Measurements from ENCODE around the gene OR2C1.

Gene OR2C1

GRCh38 chr16:3400446-3400778, 44.7 kb downstream of the OR2C1 start:
- DNase-seq (ENCODE audit: low spot score) = no peak

DNA sequence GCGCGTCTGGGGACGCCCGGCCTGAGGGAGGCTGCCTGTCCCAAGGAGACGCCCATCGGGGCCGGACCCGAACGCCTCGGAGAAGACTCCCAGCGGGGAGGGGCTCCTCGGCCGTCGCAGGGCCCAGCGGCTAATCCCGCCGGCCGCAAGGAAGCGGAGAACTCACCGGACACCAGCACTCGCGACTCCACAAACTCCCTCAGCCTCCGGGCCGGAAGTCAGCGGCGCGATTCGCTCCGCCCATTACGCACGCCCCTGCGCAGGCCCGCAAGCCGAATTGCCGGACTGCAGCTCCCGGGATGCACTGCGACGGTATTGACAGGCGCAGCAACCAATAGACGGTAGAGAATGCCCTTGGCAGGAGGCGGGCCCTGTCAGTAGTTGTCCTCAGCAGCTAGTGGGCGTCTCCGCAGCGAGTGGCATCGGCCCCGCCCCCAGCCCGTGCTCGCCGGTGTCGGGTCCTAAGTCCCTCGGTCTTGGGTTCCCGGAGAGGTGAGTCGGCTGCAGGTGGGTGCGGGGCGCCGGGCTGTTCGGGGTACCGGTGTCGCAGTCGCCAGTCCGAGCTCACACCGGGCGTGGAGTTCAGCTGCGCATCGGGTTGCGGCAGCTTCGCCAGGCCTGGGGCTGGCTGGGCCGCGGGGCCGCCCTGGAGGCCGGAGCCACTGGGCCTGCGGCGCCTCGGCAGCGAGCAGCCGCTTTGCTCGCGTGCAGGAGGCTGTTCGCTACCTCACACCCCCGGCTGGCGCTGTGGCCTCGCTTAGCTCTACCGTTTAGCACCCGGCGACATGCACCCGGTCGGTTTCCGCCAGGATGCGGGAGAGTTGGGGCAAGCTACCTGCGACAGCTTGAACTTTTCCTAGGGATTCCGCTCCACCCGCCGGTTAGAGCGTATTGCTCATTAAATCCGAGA, 45.3 kb downstream of the OR2C1 start, which contains the start of the genes ZNF174 and ZSCAN32:
Gene ZNF174 (plus strand): TSS at position 437 of the 910 bp plus-strand sequence. CDS start 790 bp downstream, outside the sequence.
Gene ZSCAN32 (minus strand): TSS at position 226 of the 910 bp plus-strand sequence. CDS start 3,447 bp downstream, outside the sequence.
- peak; percentile 100 for DNase-seq (ENCODE audit: low spot score)

GRCh38 chr16:3401719-3402397, 46.2 kb downstream of the OR2C1 start:
- no peak for DNase-seq (ENCODE audit: low spot score)

Data from Ammon's horn (tissue), 1 donor.